HFFc6 (cell line): ENCODE data around the gene ARHGAP10. TPM values are rescaled to one million over a fixed set of nuclear protein-coding genes. Genes with fewer than 3 reads are reported as not detected.

Source experiments
- DNase-seq: peaks from one replicate; pipeline ENCODE4 v3.0.0-alpha.2; 2018
- H3K27ac Mint-ChIP-seq: 2 replicates; pipeline ENCODE4 v1.8.0; 2020; ENCODE audit warnings: mild to moderate bottlenecking, mixed read lengths
- H3K27me3 Mint-ChIP-seq: 2 replicates; pipeline ENCODE4 v1.8.0; 2021; ENCODE audit warnings: mild to moderate bottlenecking, moderate library complexity, mixed read lengths; ENCODE audit not compliant: insufficient read depth
- H3K36me3 Mint-ChIP-seq: 2 replicates; pipeline ENCODE4 v1.8.0; 2021; ENCODE audit warnings: low read depth, mixed read lengths
- H3K4me1 Mint-ChIP-seq: 2 replicates; pipeline ENCODE4 v1.8.0; 2020; ENCODE audit warnings: low read depth, mixed read lengths
- H3K4me3 Mint-ChIP-seq: 2 replicates; pipeline ENCODE4 v1.8.0; 2020; ENCODE audit warnings: mild to moderate bottlenecking, moderate library complexity, mixed read lengths
- H3K9me3 Mint-ChIP-seq: 2 replicates; pipeline ENCODE4 v1.8.0; 2020; ENCODE audit warnings: mild to moderate bottlenecking, mixed read lengths
- total RNA-seq, 6 experiments: library from RNA; stranded (reverse); fragmentation: NEBNext Ultra II Directional; extraction: Animal tissue kit (Norgen Biotek cat#: 25700); gene quantifications; 2 replicates in 1 of 6; 3 replicates in 5 of 6; pipeline ENCODE4 v1.2.3, GENCODE V29; 2021
- TF ChIP-seq, protein P1 (sequence below): fragments of 200-600 bp; sonication (generic); IDR thresholded peaks from 2 replicates; pipeline ENCODE4 v1.5.0; 2021; ENCODE audit warnings: antibody characterized with exemption, mild to moderate bottlenecking

ARHGAP10 gene
- total RNA-seq, 6 experiments from 2014 or later, result 31.1 to 37.1 (median 32.3) TPM

DNA sequence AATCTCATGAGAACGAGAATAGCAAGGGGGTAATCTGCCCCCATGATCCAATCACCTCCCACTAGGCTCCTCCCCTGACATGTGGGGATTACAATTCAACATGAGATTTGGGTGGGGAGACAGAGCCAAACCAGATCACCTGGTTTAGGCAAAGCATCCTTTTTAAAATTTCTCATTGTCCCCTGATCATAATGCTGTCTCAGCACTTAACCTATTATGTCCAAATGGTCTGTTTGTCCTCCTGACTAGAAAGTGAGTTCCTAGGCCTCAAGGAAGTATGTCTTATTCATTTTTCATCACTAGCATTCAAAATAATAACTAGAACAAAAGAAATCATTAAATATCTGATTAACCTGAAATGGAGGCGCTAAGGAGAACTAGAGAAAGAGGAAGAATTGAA lies 40.1 kb upstream of the ARHGAP10 start:
- peaks cover 9% of the 10 kb centered on the region for H3K27me3 Mint-ChIP-seq
- no peaks in the 10 kb centered on the region for H3K36me3 Mint-ChIP-seq
- H3K9me3 Mint-ChIP-seq, result no peaks in the 10 kb centered on the region
- H3K27ac Mint-ChIP-seq, result no peak overlapping the region
- H3K4me1 Mint-ChIP-seq, result no peaks in the 10 kb centered on the region
- DNase-seq, result no peak
- no peak overlapping the region for H3K4me3 Mint-ChIP-seq
- TF ChIP-seq, protein P1, sequence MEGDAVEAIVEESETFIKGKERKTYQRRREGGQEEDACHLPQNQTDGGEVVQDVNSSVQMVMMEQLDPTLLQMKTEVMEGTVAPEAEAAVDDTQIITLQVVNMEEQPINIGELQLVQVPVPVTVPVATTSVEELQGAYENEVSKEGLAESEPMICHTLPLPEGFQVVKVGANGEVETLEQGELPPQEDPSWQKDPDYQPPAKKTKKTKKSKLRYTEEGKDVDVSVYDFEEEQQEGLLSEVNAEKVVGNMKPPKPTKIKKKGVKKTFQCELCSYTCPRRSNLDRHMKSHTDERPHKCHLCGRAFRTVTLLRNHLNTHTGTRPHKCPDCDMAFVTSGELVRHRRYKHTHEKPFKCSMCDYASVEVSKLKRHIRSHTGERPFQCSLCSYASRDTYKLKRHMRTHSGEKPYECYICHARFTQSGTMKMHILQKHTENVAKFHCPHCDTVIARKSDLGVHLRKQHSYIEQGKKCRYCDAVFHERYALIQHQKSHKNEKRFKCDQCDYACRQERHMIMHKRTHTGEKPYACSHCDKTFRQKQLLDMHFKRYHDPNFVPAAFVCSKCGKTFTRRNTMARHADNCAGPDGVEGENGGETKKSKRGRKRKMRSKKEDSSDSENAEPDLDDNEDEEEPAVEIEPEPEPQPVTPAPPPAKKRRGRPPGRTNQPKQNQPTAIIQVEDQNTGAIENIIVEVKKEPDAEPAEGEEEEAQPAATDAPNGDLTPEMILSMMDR, result no peak

DNA sequence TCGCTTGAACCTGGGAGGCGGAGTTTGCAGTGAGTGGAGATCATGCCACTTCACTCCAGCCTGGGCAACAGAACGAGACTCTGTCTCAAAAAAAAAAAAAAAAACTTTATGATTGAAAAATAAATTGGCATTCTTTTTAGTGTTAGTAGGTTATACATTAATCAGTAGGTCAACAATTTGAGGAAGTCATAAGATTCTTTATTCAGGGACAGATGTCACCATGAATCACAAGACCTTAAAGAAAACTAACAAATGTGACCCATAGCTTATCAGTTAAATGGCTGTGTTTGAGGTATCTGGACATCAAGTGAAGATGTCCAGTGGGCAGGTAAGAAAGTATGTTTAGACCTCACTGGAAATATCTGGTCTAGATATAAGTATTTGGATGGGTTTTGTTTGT lies 38.7 kb upstream of the ARHGAP10 start:
- Mint-ChIP-seq H3K27ac (no peak overlapping the region), H3K4me1 (no peaks in the 10 kb centered on the region), H3K27me3 (peaks cover 13% of the 10 kb centered on the region), H3K36me3 (no peaks in the 10 kb centered on the region), H3K9me3 (no peaks in the 10 kb centered on the region), H3K4me3 (no peak overlapping the region)
- TF ChIP-seq, protein P1, result no peak
- no peak for DNase-seq

DNA sequence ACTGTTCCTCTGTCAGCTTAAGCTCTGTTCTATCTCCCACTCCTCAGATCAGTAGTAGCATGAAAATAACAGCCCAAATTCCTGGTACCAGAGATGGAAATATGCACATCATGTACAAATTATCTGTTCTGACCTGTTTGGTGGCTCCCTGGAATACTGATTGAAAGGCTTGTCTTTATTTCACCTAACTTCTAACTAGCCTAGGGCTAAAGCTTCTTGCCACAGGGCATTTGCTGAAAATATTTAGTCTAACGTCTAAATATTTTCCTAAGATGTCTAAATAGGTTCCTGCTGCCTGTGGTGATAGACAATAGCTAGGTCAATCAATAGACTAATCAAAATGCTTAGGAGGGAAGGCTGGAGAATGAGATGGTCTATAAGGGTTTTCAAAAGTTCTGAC lies 35.0 kb upstream of the ARHGAP10 start:
- Mint-ChIP-seq H3K4me3 (no peak overlapping the region), H3K36me3 (no peaks in the 10 kb centered on the region), H3K27me3 (peaks cover 16% of the 10 kb centered on the region), H3K4me1 (no peaks in the 10 kb centered on the region), H3K27ac (no peak overlapping the region), H3K9me3 (no peaks in the 10 kb centered on the region)
- TF ChIP-seq, protein P1, result no peak
- no peak for DNase-seq

GRCh38 chr4:147704846-147705245 lies 27.0 kb upstream of the ARHGAP10 start:
- no peak for DNase-seq
- Mint-ChIP-seq H3K9me3 (no peaks in the 10 kb centered on the region), H3K36me3 (no peaks in the 10 kb centered on the region), H3K27me3 (peaks cover 4% of the 10 kb centered on the region; the same call in 1 of the 2 replicates), H3K27ac (no peak overlapping the region), H3K4me1 (peaks cover 20% of the 10 kb centered on the region), H3K4me3 (no peak overlapping the region)
- TF ChIP-seq, protein P1, result no peak

GRCh38 chr4:147707892-147708672 lies 23.8 kb upstream of the ARHGAP10 start:
- TF ChIP-seq, protein P1, result peak; percentile 97
- peak; percentile 34 for DNase-seq
- H3K4me1 Mint-ChIP-seq, result peaks cover 25% of the 10 kb centered on the region
- no peaks in the 10 kb centered on the region for H3K27me3 Mint-ChIP-seq
- no peak overlapping the region for H3K4me3 Mint-ChIP-seq
- no peaks in the 10 kb centered on the region for H3K9me3 Mint-ChIP-seq
- no peak overlapping the region for H3K27ac Mint-ChIP-seq
- no peaks in the 10 kb centered on the region for H3K36me3 Mint-ChIP-seq
